IPS-NIHi11 (cell line): ENCODE measurements around the gene SIL1.
"Not testable (repeated sequence)": the region's sequence is repeated elsewhere in the genome, so short reads cannot be mapped to it uniquely, and the experiment has no call there.

Experiments used
- DNase-seq: peaks from one replicate; pipeline ENCODE4 v3.0.0; 2012; ENCODE audit warnings: mixed read lengths, low spot score

The SIL1 gene

GRCh38 chr5:139108063-139108824, 89.9 kb downstream of the SIL1 start:
- DNase-seq = no peak

DNA sequence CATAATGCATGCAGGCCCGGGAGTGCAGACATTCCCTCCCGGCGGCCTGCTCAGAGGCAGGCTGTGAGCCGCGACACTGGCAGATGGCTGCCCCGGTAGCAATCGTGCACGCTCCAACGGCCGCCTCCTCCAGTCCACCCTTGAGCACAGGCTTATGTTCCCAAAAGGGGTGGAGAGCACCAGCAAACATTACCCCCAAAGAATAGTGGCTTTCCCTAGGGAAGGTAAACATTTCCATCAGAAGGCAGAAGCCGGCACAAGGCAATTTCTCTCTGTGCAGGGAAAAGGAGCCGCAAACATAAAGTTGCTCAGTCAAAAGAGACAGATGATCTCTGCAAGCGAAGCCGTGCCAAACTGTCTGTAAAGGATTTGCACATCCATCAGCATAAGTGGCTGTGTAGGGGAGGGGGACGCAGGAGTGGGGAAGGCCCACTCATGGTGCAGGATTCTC, 92.5 kb downstream of the SIL1 start:
- DNase-seq = peak; percentile 42

- DNase-seq = no peak
Measured at GRCh38 chr5:139104577-139105276, 93.4 kb downstream of the SIL1 start.

DNA sequence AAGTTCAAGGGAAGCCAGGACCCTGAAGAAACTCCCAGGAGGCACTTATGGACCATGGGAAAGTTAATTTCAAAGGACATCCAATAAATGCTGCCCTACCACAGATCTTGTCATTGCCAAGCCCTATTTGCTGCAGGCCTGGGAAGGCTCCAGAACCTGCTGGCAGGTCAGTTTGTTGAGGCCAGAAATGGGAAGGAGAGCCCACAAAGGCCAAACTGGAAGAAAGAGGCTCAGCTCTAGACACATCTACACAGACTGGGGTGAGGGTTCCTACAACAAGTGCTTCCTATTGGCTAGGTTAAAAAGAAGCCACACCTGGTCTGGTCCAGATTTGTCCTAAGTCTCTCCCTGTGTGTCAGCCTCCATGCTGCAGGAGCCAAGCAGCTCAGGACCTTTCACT, 94.4 kb downstream of the SIL1 start:
- no peak for DNase-seq

GRCh38 chr5:139100825-139101224, 97.3 kb downstream of the SIL1 start:
- DNase-seq = no peak

- DNase-seq = no peak
Measured at GRCh38 chr5:139094154-139095131, 103.7 kb downstream of the SIL1 start.

GRCh38 chr5:139092741-139093343, 105.3 kb downstream of the SIL1 start:
- no peak for DNase-seq

DNA sequence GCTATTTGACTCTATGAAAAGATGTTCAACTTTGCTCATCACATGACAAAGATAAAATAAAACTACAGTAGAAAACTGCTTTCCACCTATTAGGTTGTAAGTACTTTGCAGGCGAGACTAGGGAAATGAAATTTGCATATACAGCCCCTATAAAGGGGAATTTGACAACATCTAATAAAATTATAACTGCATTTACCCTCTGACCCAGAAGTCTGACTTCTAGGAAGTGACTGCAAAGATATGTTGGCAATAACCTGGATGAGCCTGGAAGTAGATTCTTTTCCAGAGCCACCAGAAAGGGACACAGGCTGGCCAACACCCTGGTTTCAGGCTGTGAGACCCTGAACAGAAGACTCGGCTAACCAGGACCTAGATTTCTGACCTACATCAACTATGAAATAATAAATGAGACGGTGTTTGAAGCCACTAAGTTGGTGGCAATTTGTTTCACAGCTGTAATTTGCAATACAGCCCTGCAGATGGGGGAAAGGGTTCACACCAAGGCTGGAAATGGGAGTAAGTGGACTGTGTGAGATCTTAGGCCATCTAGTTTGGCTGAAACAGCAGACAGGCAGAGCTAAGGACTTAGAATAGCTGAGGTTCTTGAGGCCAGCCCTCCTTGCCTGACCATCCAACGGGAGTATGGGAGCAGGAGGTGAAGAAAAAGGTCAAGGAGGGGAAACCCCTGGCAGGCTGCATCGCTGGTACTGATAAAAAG, 106.6 kb downstream of the SIL1 start:
- no peak for DNase-seq

DNA sequence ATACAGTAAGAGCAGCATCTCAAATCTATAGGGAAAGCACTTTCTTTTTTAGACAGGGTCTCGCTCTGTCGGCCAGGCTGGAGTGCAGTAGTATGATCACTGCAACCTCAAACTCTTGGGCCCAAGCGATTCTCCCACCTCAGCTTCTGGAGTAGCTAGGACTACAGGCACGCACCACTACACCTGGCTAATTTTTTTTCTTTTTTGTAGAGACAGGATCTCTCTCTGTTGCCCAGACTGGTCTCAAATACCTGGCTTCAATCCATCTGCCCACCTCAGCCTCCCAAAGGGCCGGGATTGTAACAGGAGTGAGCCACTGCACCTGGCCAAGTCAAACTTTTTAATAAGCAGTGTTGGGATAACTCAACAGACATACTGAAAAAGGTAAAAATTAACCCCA, 107.6 kb downstream of the SIL1 start:
- no peak for DNase-seq

DNA sequence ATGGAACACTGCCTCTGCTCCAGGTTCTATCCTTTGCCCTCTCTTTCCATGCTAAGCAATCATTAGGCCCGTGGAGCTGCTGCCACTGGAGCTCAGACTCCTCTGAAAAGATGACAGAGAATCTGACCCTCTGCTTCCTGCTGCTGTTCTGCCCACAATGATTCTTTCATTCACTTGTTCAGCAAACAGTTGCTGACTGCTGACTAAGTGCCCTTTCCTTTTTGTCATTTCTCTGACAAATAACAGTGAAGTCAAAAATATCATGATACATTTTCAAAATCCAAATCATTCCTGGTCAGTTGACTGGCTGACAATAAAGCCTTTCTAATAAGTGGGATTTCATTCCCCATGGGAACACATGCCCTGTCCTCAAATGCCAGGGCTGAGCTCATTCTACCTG, 110.1 kb downstream of the SIL1 start:
- DNase-seq = no peak

- DNase-seq = no peak
Measured at GRCh38 chr5:139082813-139083498, 115.2 kb downstream of the SIL1 start.

DNA sequence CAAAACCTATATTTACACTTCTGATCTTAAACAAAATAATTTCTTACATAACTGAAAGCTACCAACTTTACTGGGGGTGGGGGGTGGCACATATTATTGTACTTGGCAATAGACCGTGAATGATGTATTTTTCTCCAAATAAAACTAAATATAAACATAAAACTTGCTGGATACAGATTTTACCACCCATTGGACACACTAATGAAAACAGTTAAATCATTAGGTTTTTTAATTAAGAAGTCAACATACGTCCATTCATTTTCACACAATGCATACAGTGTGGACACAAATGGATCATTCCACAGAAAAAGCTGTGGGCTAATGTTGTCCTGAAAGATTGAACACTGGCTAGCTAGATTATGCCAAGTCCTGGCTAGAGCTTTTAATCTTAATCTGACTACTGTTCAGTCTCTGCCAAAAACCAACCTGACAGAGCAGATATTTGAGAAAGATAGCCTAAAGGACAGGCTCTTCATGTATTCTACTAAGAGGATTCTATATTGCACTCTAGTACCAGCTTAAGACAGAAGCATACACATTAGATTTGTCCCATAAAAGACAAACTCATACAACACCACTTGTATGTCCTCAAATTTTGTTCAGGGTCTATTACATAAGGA, 118.1 kb downstream of the SIL1 start:
- no peak for DNase-seq

DNA sequence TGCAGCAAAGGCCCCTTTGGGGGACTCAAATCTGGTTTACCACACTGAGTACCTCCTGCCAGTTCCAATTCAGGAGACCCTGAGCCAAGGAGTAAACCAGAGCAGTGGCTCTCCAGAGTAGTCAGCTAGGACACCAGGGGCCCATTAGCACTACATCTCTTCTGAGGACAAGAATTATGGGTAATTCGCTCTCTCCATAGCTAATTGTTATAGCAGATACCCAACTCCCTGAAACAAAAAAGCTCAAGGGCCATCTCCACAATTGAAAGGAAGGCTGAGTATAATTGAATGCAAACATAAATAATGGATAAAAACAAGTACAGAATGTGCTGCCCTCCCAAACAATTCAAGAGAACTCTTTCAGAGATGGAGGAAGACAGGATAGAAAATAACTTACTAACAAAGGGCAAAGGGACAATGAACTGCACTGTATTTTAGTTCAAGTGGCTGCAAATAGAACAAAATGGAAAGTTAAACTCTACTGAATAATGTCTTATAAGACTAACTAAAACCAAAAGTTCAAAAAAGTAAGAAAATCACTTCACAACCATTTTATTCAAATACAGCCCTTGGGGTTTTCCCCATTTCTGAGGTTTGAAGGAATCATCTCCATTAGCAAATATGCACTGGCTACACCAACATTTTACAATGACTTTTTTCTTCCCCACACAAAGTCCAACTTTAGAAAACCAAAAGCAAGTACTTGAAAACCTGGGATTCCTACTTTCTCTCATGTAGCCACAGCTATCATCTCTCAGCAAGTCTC, 118.8 kb downstream of the SIL1 start:
- no peak for DNase-seq

- DNase-seq = no peak
Measured at GRCh38 chr5:139078345-139078744, 119.8 kb downstream of the SIL1 start.

DNA sequence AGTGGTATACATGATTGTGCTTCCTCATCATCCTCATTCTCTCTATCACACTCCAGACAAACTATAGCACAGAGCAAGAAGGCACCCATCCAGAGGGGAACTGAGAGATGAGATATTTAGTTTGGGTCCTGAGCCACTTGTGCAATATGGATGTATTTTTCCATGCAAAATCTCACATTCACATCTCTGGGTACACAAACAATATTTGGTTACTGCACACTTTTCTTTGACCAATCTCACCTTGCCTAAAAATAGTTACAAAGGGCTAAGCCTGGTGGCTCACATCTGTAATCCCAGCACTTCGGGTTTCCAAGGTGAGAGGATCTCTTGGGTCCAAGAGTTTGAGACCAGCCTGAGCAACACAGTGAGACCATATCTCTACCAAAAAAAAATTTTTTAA, 120.3 kb downstream of the SIL1 start:
- DNase-seq = no peak

GRCh38 chr5:139076111-139076510, 122.1 kb downstream of the SIL1 start:
- DNase-seq = no peak

DNA sequence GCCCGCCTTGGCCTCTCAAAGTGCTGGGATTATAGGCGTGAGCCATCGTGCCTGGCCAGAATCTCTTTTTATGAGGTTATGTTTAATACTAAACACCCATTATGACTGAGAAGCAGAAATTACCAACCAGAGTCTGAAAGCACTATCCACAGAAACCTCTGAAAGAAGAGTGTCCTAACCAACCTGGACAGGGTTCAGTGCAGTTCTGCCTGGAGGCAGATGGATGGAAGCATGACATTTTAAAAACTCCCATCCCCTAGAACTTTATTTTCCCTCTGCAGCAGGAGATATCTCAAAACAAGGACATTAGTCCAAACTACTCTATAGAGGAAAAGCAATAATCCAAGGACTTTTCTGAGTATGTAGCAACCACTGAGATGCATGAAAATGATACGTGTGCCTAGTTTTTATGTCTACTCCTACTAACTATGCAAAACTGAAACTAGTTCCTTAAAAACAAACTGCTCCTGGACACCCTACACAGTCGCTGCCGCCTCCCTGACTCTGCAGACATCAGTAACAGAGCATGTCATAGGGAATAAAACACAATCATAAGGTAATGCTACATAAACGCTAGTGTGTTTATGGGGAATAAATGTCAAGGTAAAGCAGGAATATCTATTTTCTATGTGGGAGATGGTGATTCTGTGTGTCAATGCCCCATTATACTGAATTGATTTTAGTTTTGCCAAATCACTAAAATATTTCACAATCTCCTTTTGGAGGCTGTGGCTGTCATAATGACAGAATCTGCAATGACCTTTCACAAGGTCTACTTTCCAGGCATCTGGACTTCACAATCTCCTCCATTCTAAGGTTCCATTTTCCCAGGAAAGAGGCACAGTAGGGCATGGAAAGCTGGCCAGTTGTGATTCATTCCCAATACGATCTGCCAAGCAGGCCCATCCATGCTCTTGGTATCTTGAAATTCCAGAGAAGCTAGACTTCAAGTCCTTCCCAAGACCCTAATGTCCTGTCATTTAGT, 122.8 kb downstream of the SIL1 start:
- no peak for DNase-seq

GRCh38 chr5:139073956-139074355, 124.2 kb downstream of the SIL1 start:
- not testable (repeated sequence) for DNase-seq
